Fibroblast of lung (primary cell): Measurements from ENCODE around the gene ATP1B1.

ENCODE experiments used
- CTCF ChIP-seq, 2 donors: IDR thresholded peaks in 1 of 2; conservative IDR thresholded peaks in 1 of 2; 1 replicate in 1 of 2; 2 replicates in 1 of 2; pipeline ENCODE4 v1.5.1; 2011 to 2012; ENCODE audit warnings: low read length in 2 of 2, control low read depth in 1 of 2, inconsistent platforms in 1 of 2, low read depth in 1 of 2, mild to moderate bottlenecking in 1 of 2
- EZH2 ChIP-seq: IDR thresholded peaks from 2 replicates; pipeline ENCODE4 v1.5.1; 2012; ENCODE audit warnings: low read length, control low read depth, mild to moderate bottlenecking; ENCODE audit errors: missing control alignments

- TF ChIP-seq CTCF (conservative IDR thresholded peaks at IDR 0.05 in 1 of 2, IDR thresholded peaks at IDR 0.05 in 1 of 2; ENCODE audit: low read depth in 1 of 2, low read length in 2 of 2) (no peak), EZH2 (no peak)
Measured at GRCh38 chr1:169110236-169110635, 3.7 kb downstream of the ATP1B1 start.
